ENCODE measurements around the gene SIX3.

The SIX3 gene

GRCh38 chr2:44959855-44960254 lies 18.4 kb downstream of the SIX3 start:
- no peak for DNase-seq

- no peak for DNase-seq
Observed at GRCh38 chr2:44960871-44961270, 19.4 kb downstream of the SIX3 start.

GRCh38 chr2:44962176-44962695 lies 20.7 kb downstream of the SIX3 start:
- DNase-seq, result no peak

GRCh38 chr2:44964752-44965236 lies 23.3 kb downstream of the SIX3 start:
- DNase-seq, result peak; percentile 18

- DNase-seq, result no peak
Observed at GRCh38 chr2:44965684-44966083, 24.2 kb downstream of the SIX3 start.

- no peak for DNase-seq
Observed at GRCh38 chr2:44967056-44967455, 25.6 kb downstream of the SIX3 start.

GRCh38 chr2:44967727-44968432 lies 26.4 kb downstream of the SIX3 start:
- no peak for DNase-seq

GRCh38 chr2:44969936-44970335 lies 28.4 kb downstream of the SIX3 start:
- no peak for DNase-seq

- no peak for DNase-seq
Observed at GRCh38 chr2:44970846-44971450, 29.4 kb downstream of the SIX3 start.

- DNase-seq, result no peak
Observed at GRCh38 chr2:44972771-44973535, 31.5 kb downstream of the SIX3 start.

GRCh38 chr2:44974064-44974715 lies 32.7 kb downstream of the SIX3 start:
- DNase-seq, result peak; percentile 74

- DNase-seq, result no peak
Observed at GRCh38 chr2:44975571-44976450, 34.3 kb downstream of the SIX3 start.

- DNase-seq, result no peak
Observed at GRCh38 chr2:44979581-44979980, 38.1 kb downstream of the SIX3 start.

- DNase-seq, result no peak
Observed at GRCh38 chr2:44980751-44981713, 39.5 kb downstream of the SIX3 start.

- DNase-seq, result peak; percentile 57
Observed at GRCh38 chr2:44981714-44982108, 40.2 kb downstream of the SIX3 start.

GRCh38 chr2:44983836-44984604 lies 42.5 kb downstream of the SIX3 start:
- no peak for DNase-seq

GRCh38 chr2:44989176-44989575 lies 47.7 kb downstream of the SIX3 start:
- DNase-seq, result no peak

GRCh38 chr2:44994377-44994776 lies 52.9 kb downstream of the SIX3 start:
- DNase-seq, result no peak
